ENCODE results near the gene CAMTA1.

The CAMTA1 gene

DNA sequence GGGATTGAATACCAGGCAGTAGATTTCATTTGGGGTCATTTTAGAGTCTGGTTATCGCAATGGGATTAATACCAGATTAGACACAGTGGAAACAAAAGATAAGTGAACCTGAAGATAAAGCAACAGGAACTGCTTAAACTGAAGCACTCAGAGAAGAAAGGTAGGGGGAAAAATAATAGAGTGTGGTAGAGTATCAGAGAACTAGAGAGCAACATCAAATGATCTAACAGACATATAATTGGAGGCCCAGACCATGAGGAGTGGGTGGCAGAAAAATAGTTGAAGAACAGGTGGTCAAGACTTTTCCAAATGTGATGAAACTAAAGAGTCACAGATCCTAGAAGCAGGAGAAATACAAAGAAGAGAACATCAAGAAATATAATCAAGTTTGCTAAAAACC is 484.3 kb downstream of the CAMTA1 start:
- DNase-seq, result no peak

DNA sequence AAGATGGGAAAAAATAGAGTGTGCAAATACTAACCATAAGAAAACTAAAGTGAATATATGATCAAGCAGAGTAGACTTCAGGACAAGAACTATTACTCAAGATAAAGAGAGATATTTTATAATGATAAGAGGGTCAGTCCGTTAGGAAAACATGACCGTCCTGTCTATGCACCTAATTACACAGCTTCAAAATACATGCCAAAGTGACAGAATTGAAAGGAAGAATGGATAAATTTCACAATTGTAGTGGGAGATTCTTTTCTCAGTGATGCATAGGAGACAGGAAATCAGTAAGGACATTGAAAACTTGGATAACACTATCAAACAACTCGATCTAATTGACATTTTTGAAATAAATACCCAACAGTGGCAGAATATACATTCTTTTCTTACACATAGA is 489.0 kb downstream of the CAMTA1 start:
- no peak for DNase-seq

DNA sequence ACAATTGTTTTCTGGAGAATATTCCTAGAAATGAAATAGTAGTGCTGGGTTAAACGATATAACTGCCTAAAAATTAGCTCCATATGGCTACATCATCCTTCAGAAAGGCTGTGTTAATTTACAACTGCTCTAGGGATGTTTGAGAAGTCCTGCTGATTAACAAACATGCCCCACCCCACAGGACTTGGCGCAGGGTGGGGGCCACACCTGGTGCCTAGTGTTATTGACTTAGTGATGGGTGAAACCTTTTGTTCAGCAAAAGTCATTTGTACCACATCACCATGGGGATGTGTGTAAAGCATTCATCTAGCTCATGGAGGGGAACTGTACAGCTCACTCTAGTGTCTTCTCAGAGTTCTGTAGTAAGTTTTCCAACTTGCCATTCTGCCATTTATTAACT is 492.8 kb downstream of the CAMTA1 start:
- no peak for DNase-seq

DNA sequence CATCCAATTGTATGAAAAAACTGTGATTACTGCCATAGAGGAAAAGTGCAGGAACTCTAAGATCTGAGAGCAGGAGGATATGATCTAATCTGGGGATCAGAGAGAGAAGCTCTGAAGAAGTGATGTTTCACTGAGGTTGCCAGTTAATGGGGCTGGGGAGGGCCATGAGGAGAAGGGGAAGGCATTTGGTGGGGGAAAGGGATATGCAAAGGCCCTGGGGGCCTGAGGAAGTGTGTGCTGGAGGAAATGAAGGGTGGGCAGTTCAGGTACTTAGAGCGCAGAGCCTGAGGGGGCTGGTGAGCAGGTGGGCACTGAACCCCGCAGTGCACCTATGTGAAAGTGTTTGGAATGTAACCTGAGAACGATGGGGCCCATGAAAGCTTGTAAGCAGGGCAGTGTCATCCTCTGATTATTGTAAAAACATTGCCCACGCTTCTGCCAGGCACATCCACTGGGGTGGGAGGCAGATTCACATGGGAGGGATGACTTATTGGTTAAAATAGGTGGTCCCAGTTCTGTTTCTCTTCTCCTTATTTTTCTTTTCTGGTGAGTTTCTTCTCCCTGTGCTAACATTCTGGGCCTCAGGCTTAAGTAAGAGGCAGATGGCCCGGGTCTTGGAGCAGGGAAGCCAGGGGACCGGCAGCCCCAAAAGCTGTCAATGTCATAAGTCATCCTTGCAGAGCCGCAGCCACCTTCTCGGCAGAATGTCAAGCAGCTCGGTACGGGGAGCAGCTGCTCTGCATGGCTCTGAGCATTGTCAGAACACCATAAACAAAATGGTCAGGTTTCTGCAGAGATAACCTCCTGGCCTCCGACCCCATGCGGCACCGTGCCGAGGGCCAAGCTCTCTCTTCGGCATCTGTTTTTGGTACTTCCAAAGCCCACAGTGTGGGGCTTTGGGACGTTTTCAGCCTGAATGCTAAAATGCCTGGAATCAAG is 493.8 kb downstream of the CAMTA1 start:
- DNase-seq, result no peak

DNA sequence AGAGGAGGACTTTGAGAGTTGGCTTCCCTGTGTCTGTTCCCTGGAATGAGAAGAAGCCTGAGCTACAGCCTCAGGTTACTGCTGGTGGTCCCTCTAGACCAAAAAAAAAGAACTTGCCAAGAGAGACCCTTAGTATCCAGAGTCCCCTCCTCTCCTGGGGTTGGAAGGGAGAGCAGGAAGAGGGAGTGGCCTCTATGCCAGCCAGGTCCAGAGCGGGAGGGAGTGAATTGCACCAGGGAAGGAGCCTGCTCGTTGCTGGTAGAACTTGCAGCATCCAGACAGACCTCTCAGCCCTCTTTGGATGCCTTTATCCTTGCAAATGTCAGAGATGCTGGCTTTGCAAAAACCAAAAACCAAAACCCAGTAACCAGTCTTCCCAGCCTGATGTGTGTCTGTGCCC is 494.5 kb downstream of the CAMTA1 start:
- no peak for DNase-seq

DNA sequence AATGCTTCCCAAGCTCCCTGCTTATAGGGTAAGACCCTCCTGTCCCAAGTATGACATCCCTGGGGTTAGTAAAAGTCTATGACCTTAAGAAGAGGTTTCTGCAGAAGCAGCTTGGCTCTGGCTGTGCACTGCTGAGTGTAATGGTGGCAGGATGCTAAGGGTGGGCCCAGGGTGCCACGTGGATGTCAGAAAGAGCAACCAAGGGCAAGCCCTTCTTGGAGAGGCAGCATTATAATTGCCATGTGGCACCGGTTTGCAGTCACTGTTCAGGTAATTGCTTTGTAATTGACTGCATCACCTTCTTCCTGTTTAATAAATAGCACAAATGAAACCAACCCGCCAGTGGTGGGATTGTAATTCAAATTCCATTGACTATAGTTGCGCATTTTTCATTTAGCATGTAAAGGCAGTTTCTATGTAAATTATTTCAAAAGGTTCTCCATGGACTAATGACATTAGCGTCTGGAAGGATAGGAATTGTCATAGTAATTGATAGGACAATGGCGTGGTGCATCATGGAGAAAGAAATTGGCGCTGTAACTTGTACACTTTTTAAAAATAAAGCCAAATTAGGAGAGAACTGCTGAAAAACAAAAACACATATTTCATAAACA is 495.2 kb downstream of the CAMTA1 start:
- no peak for DNase-seq

DNA sequence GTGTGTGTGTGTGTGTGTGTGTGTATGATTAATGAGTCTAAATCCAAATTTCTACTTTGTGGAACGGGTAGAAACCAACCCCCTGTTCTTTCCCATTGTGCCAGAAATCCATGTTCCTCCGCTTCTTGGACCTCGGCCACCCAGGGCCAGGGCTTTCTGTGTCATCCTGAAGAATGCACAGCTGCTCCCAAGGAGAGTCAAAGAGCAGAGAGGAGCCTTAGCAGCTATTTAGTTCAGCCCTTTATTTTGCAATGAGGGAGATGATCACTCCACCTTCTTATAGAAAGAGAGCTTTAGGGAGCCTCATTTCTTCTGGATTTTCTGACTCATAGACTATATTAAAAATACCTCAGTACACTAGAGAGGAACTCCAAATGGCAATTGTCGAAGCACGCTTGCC is 496.6 kb downstream of the CAMTA1 start:
- no peak for DNase-seq

DNA sequence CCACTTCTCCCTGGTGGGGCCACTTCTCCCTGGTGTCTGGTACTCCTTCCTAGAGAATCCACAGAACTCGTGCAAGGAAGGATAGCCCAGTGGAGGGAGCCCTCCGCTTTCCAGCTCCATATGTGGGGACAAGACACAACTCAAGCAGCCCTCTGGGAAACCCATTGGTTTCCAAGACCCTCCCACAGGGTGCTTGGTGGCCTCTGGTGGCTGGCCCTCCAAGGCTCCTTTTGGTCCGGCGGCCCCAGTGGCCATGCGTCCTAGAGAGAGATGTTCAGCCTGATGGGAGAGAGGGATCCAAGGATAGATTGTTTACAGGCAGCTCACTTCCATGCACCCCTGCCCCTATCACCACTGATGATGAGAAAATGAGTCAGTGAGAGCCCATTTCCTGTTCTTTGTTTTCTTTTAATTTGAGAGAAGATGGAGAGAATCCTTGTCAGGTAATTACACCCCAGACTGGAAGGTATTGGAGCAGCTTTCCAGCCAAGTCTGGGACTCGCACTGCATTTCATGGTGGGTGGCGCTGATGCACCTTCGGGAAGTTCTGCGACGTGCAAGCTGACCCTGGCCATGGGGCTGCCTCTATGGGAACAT is 499.7 kb downstream of the CAMTA1 start:
- no peak for DNase-seq

DNA sequence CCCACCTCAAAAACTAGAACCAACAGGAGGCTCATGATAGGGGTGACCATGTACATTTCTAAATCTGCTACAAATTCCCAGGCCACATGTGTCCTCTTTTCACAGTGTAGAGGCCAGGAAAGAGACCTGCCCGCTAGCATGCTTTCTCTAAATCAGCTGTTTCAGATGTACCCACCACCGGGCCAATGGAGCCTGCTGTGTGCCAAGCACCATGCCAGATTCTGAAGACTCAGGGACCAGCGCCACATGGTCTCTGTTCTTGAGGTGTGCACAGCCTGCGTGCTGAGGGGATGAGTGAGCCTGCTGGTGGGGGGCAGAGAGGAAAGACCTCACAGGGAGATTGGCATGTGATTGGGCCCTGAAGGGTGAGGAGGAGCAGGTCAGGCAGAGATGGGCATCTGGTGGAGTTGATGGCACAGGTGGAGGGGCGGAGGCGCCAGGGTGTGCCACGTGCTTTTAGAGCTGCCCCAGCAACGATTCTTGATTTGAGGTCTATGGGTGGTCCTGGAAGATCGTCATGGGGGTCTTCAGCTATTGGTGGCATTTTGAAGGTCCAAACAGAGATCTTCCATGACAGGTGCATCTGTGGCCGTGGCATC is 500.7 kb downstream of the CAMTA1 start:
- DNase-seq, result no peak

DNA sequence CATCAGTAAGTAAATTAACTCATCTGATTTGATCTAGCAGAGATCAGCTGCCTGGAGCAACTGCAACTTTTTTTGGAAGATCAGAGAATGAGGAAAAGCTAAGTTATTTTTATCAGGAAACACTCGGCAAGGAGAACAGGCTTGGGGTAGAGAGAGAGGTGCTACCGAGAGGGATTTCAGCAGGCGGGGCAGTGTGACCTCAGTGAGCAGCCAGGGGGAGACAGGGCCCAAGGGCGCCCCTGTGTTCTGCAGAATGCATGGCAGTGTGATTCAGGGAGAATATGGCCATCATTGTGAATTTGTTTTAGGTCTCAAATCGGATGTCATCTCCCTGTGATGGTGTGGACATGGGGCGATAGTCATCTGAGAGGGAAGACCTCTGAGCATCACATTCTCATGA is 501.8 kb downstream of the CAMTA1 start:
- DNase-seq, result no peak

DNA sequence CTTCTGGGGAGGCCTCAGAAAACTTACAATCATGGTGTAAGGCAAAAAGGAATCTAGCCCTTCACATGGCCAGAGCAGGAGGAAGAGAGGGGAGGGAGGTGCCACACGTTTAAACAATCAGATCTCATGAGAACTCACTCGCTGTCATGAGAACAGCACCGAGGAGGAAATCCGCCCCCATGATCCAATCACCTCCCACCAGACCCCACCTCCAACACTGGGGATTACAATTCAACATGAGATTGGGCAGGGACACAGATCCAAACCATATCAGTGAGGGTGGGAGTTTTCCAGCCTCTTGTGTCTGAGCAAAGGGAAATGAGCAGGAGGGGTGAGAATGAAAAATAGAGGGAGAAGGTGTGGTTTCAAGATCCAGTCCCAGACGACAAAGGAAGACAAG is 503.7 kb downstream of the CAMTA1 start:
- no peak for DNase-seq

DNA sequence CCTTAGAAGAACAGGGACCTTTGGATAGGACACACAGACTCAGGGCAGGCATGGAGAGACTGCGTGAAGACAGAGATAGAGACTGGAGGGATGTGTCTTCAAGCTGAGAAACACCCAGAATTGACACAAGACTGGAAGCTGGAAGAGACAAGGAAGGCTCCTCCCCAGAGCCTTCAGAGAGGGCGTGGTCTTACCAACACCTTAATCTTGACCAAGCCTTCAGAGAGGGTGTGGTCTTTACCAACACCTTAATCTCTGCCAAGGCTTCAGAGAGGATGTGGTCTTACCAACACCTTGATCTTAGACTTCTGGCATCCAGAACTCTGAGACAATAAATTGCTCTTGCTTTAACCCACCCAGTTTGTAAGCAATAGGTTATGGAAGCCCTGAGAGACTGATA is 504.4 kb downstream of the CAMTA1 start:
- no peak for DNase-seq

DNA sequence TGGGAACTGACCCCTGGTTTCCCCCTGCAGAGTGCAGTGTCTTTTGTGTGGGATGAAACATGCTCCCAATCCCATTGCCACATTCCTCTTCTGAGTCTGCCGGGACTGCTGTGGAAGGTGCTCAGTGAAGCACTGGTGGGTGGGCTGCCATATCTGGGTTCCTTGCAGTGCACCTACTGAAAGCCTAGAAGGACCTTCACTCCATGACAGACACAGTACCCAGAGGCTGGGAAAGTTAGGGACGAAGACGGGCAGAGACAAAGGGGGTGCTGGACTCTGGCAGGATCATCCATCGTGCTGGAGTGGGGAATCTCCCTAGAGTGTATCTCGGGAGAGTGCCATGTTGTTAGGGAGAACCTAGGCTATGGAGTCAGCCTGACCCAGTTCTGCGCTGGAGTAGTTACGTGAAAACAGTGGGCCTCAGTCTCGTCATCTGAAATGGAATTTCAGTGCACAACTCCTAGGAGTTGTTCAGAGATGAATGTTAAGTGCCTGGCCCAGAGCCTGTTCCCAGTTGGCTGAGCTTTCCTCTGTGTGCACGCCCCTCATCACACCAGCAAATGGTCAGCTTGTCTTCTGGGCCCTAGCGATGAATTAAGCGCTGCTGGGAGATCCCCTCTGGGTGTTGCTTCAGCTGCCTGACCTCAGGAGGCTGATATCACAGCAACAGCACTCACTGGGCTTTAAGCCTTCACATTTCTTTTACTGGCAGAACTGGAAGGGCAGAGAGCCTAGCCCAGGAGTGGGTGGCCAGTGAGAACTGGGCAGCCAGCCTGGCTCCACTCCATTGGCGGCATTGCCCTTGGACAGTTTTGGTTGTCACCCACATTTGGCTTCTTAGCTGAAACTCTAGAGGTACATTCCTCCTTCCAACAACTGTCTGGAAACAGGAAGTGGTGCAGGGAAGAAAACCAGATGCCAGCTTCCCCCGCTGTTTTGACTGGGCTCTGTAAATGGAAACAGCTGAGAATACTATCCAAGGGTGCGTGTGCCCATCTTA is 506.0 kb downstream of the CAMTA1 start:
- DNase-seq, result no peak

DNA sequence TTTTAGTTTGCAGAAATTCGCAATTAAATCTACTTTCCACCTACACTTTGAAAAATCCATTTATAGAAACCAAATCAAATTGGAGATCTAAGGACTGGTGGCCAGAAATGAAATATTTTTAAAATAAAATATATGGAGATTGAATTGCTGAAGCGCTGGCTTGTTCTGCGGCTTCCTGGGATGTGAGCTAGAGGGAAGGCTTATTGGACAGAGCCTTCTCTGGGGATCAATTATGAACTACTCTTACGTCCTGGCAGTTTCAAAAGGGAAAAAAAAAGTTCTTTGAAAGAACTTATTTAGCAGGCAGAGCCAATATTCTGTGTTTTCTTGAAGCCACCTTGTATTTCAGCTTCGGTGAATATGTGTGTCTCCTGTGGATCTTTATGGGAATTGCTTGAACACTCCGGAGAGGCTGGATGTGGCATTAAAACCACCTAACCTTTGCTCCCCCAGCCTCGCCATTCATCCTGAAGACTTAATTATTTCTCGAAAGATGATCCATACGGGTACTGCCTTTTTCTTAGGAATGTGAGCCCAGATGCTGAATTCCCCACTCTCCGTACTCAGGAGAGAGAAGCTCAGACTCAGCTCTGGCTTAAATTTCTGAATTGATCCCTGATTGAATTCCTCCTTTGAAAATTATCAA is 506.9 kb downstream of the CAMTA1 start:
- no peak for DNase-seq

DNA sequence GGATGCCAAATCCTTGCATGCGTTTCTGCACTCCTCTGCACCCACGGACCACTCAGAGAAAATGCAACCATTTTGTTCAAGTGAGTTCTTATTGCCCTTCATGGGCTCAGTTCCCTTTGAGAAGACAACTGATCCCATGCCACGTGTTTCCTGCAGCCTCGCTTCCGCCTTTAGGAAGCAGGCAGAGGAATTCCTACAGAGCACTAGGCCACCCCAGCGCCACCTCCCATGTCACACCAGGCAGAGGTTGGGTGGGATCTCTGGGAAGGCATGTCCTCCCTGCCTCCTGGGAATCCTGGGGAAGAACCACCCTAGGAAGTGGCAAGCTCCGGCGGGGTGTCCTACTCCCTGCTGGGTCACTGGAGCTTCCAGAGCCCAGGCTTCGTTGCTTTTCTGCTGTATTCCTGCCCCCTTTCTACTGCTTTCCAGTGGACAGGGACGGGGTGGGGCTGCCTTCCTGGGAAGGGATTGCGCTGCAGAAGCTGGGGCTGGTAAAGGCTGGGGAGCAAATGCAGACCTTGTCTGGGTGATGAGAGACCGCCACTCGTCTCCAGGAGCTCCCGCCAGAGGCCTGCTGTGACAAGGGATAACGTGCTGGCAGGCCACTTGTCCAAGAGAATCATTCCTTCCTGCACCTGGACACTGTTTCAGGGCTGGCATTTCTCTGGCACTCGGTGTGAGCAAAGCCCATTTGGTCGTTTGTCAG is 507.6 kb downstream of the CAMTA1 start:
- DNase-seq, result no peak

DNA sequence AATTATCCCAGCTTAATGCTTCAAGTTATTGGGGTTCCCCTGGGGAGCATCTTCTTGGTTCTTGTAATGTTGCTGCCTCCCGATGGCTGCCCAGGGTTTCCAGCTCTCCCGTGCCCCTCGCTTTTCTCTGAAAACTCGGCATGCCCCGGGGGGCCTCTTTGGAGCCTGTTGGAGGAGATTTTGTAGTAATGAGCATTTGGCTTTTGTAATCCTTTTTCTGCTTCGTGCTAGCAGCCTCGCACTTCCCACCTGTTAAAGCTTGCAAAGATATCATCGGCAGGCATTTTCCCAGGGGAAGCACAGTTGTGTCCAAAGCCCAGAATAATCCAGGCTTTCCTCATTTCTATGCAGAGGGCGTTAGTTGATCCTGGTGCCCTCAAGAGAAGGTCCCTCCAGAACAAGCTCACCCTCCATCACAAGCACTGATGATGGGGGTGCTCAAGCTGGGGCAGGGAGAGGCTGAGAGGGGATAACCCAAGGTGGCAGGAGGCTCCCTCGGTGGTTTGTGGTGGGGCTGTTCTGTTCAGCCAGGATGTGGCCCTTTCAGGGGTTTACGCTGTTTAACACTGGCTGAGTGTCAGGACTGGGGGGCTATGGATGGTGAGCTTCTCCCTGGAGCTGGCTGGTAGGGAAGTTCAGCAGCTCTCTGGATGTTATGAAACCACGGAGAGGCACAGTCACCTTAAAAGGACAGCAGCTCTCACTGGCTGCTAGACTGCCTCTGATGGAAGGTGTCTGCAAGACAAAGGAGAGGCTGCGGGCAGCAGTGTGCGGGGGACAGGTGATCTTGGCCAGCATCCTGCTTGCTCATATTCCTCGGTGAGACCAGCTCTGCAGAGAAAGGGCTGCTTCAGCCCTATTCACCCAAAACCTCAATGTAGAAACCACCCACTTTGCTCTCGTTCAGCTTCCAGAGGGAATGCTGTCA is 508.7 kb downstream of the CAMTA1 start:
- no peak for DNase-seq

DNA sequence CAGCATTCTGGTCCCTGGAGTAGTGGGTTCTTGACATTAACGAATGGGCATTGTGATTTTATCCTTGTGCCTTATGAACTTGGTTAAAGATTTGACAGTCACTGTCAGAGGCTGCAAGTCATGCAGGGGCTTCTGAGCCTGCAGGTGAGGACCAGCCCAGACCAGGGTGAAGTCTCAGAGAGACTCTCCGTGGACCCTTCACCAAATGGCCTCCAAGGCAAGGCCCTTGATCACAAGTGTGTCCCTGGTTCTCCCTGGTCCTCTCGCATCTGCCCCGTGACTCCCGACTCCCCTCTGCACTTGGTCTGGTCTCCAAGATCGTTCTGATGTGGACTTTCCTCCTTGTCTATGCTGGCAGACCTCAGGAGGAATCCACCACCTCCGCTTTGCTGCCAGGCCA is 509.4 kb downstream of the CAMTA1 start:
- no peak for DNase-seq

DNA sequence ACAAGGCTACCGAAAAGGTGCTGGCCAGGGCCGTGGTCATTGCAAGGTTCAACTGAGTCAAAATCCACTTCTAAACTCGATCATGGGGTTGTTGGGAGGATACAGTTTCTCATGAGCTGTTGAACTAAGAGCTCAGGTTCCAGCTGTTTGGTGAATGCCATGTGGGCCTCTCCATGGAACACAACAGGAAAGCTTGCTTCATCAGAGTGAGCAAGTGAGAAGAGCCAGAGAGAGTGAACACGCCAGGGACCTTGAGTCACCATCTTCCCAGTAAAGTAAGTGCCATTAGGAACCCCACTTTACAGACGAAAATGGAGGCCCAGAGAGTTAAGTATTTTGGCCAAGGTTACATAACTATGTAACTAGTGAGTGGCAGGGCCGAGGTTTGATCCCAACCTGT is 510.7 kb downstream of the CAMTA1 start:
- DNase-seq, result no peak

DNA sequence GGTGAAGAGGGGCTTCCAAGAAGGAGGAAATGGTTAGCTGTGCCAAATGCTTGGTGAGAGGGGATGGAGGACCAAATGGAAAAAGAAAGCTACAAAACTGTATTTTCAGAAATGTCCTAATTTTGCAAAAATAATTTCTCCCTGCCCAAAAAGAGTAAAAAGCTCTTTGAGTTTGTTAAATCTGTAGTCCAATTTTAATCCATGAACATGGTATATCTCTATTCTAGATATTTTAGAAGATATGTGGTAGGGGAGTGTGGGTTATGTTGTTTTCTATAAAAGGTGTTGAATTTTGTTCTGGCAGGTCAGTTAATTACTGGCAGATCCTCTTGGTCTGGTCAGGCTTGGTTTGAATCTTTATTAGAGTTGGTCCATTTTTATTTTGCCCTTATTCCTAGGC is 511.7 kb downstream of the CAMTA1 start:
- DNase-seq, result no peak

DNA sequence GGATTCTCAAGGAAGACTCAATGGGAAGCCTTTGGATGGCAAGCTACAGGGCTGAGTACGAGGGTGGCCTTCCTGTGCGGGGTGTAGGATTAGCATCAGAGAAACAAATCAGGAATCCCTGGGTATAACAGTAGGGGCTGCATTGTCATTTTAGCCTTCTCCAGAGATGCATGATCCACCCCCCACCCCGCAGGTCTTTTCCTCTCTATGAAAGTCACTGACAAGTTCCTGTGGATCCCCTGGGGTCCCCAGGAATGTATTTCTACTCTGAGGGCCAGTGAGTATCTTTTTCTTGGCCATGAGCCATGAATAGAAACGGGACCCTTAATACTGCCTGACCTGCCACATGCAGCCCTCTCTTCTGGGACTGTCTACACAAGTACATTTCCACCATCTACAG is 512.9 kb downstream of the CAMTA1 start:
- no peak for DNase-seq

All from NCI-H526 treated with DMSO at 0.1 percent for 48 hours (cell line).